ENCODE data around the gene ZC3H11A.

ZC3H11A gene

GRCh38 chr1:203768256-203768655, 27.2 kb upstream of the ZC3H11A start:
- H3F3A ChIP-seq (ENCODE audit: control insufficient read depth, insufficient read depth): no peaks in the 10 kb centered on the region
- H3K9me2 ChIP-seq (replicated peaks; ENCODE audit: control insufficient read depth, low read length): no peaks in the 10 kb centered on the region
- H4K20me1 ChIP-seq (ENCODE audit: control insufficient read depth, insufficient read depth, low read depth, low read length): no peaks in the 10 kb centered on the region
- H3K27me3 ChIP-seq (ENCODE audit: control insufficient read depth, low read length): peaks cover 9% of the 10 kb centered on the region
- TF ChIP-seq EZH2phosphoT487 (IDR thresholded peaks at IDR 0.05; ENCODE audit: borderline replicate concordance, low read length) (no peak), CTCF (IDR thresholded peaks at IDR 0.05; ENCODE audit: low read depth, low read length, poor library complexity, severe bottlenecking) (no peak)
- peaks cover 14% of the 10 kb centered on the region for H3K4me1 ChIP-seq (ENCODE audit: control insufficient read depth, low read length)
- H3K79me2 ChIP-seq (ENCODE audit: control insufficient read depth, low read length): no peaks in the 10 kb centered on the region
- no peak overlapping the region for H3K4me2 ChIP-seq (ENCODE audit: low read length)
- H3K4me3 ChIP-seq (ENCODE audit: low read length): no peak overlapping the region
- no peaks in the 10 kb centered on the region for H3K9me3 ChIP-seq (ENCODE audit: control insufficient read depth, insufficient read depth, low read length)
- no peaks in the 10 kb centered on the region for H3K36me3 ChIP-seq (ENCODE audit: control insufficient read depth, low read length)
- H3K27ac ChIP-seq (ENCODE audit: low read depth, low read length): no peak overlapping the region

GRCh38 chr1:203769505-203770343, 25.7 kb upstream of the ZC3H11A start:
- H3K36me3 ChIP-seq (ENCODE audit: control insufficient read depth, low read length): no peaks in the 10 kb centered on the region
- no peaks in the 10 kb centered on the region for H3F3A ChIP-seq (ENCODE audit: control insufficient read depth, insufficient read depth)
- no peaks in the 10 kb centered on the region for H4K20me1 ChIP-seq (ENCODE audit: control insufficient read depth, insufficient read depth, low read depth, low read length)
- no peak overlapping the region for H3K27ac ChIP-seq (ENCODE audit: low read depth, low read length)
- H3K9me3 ChIP-seq (ENCODE audit: control insufficient read depth, insufficient read depth, low read length): no peaks in the 10 kb centered on the region
- TF ChIP-seq CTCF (IDR thresholded peaks at IDR 0.05; ENCODE audit: low read depth, low read length, poor library complexity, severe bottlenecking) (no peak), EZH2phosphoT487 (IDR thresholded peaks at IDR 0.05; ENCODE audit: borderline replicate concordance, low read length) (no peak)
- H3K9me2 ChIP-seq (replicated peaks; ENCODE audit: control insufficient read depth, low read length): no peaks in the 10 kb centered on the region
- H3K4me3 ChIP-seq (ENCODE audit: low read length): no peak overlapping the region
- peaks cover 6% of the 10 kb centered on the region for H3K4me1 ChIP-seq (ENCODE audit: control insufficient read depth, low read length)
- H3K79me2 ChIP-seq (ENCODE audit: control insufficient read depth, low read length): no peaks in the 10 kb centered on the region
- no peak overlapping the region for H3K4me2 ChIP-seq (ENCODE audit: low read length)
- H3K27me3 ChIP-seq (ENCODE audit: control insufficient read depth, low read length): peaks cover 9% of the 10 kb centered on the region

GRCh38 chr1:203771901-203772301, 23.5 kb upstream of the ZC3H11A start:
- no peak overlapping the region for H3K4me2 ChIP-seq (ENCODE audit: low read length)
- H3K9me2 ChIP-seq (replicated peaks; ENCODE audit: control insufficient read depth, low read length): no peaks in the 10 kb centered on the region
- H3F3A ChIP-seq (ENCODE audit: control insufficient read depth, insufficient read depth): no peaks in the 10 kb centered on the region
- H3K9me3 ChIP-seq (ENCODE audit: control insufficient read depth, insufficient read depth, low read length): no peaks in the 10 kb centered on the region
- H3K27me3 ChIP-seq (ENCODE audit: control insufficient read depth, low read length): peaks cover 9% of the 10 kb centered on the region
- no peaks in the 10 kb centered on the region for H3K79me2 ChIP-seq (ENCODE audit: control insufficient read depth, low read length)
- peaks cover 10% of the 10 kb centered on the region for H3K4me1 ChIP-seq (ENCODE audit: control insufficient read depth, low read length)
- H4K20me1 ChIP-seq (ENCODE audit: control insufficient read depth, insufficient read depth, low read depth, low read length): no peaks in the 10 kb centered on the region
- no peak overlapping the region for H3K4me3 ChIP-seq (ENCODE audit: low read length)
- no peak for TF ChIP-seq CTCF (IDR thresholded peaks at IDR 0.05; ENCODE audit: low read depth, low read length, poor library complexity, severe bottlenecking)
- TF ChIP-seq EZH2phosphoT487 (IDR thresholded peaks at IDR 0.05; ENCODE audit: borderline replicate concordance, low read length): no peak
- H3K36me3 ChIP-seq (ENCODE audit: control insufficient read depth, low read length): no peaks in the 10 kb centered on the region
- H3K27ac ChIP-seq (ENCODE audit: low read depth, low read length): no peak overlapping the region

Data from DOHH2 (cell line).